Measurements from ENCODE around the gene CERK. TPM values are rescaled to one million over a fixed set of nuclear protein-coding genes. Genes with fewer than 3 reads are reported as not detected.

CERK gene
- total RNA-seq, 1 experiment from 2014 or later = 11.6 TPM

GRCh38 chr22:46712288-46712687 is 25.8 kb downstream of the CERK start:
- ChIA-PET CTCF (interaction anchor here (0.6 to 1.1 kb wide), 2 partner anchors 15 to 148 kb away, joined by 3 read pairs; no protein-coding TSS in a partner anchor), POLR2A (no interaction called here)
- H3K27ac Mint-ChIP-seq (ENCODE audit: low read depth, unreplicated experiment) = no peak overlapping the region
- intact Hi-C loops (cut with micrococcal nuclease) = no loop called here
- no peaks in the 10 kb centered on the region for H3K9me3 Mint-ChIP-seq (ENCODE audit: unreplicated experiment)
- no peak for TF ChIP-seq CTCF (IDR thresholded peaks at IDR 0.05; ENCODE audit: unreplicated experiment)
- H3K36me3 Mint-ChIP-seq (ENCODE audit: insufficient read depth, unreplicated experiment) = peaks cover 61% of the 10 kb centered on the region
- H3K4me1 Mint-ChIP-seq (ENCODE audit: insufficient read depth, unreplicated experiment) = no peaks in the 10 kb centered on the region
- no peaks in the 10 kb centered on the region for H3K27me3 Mint-ChIP-seq (ENCODE audit: insufficient read depth, unreplicated experiment)
- no TSS peak for BruUV-seq (replicated peaks)
- no peak overlapping the region for H3K4me3 Mint-ChIP-seq (ENCODE audit: unreplicated experiment)
- DNase-seq (ENCODE audit: unreplicated experiment) = no peak

- Mint-ChIP-seq H3K27me3 (ENCODE audit: insufficient read depth, unreplicated experiment) (no peaks in the 10 kb centered on the region), H3K4me1 (ENCODE audit: insufficient read depth, unreplicated experiment) (no peaks in the 10 kb centered on the region), H3K9me3 (ENCODE audit: unreplicated experiment) (no peaks in the 10 kb centered on the region), H3K27ac (ENCODE audit: low read depth, unreplicated experiment) (no peak overlapping the region), H3K4me3 (ENCODE audit: unreplicated experiment) (no peak overlapping the region), H3K36me3 (ENCODE audit: insufficient read depth, unreplicated experiment) (peaks cover 65% of the 10 kb centered on the region)
- no peak for TF ChIP-seq CTCF (IDR thresholded peaks at IDR 0.05; ENCODE audit: unreplicated experiment)
- DNase-seq (ENCODE audit: unreplicated experiment) = no peak
- ChIA-PET POLR2A (no interaction called here), CTCF (interaction anchor here (0.6 kb wide), 1 partner anchor 49 kb away, joined by 4 read pairs; no protein-coding TSS in a partner anchor)
- BruUV-seq (replicated peaks) = no TSS peak
- intact Hi-C loops (cut with micrococcal nuclease) = no loop called here
Observed at GRCh38 chr22:46710806-46711205, 27.2 kb downstream of the CERK start.

GRCh38 chr22:46708766-46709330 is 29.2 kb downstream of the CERK start:
- Mint-ChIP-seq H3K36me3 (ENCODE audit: insufficient read depth, unreplicated experiment) (peaks cover 65% of the 10 kb centered on the region), H3K27ac (ENCODE audit: low read depth, unreplicated experiment) (no peak overlapping the region), H3K9me3 (ENCODE audit: unreplicated experiment) (no peaks in the 10 kb centered on the region), H3K4me3 (ENCODE audit: unreplicated experiment) (no peak overlapping the region), H3K27me3 (ENCODE audit: insufficient read depth, unreplicated experiment) (no peaks in the 10 kb centered on the region), H3K4me1 (ENCODE audit: insufficient read depth, unreplicated experiment) (no peaks in the 10 kb centered on the region)
- BruUV-seq (replicated peaks) = no TSS peak
- DNase-seq (ENCODE audit: unreplicated experiment) = no peak
- ChIA-PET CTCF (no interaction called here), POLR2A (interaction anchor here (0.6 kb wide), 1 partner anchor 19 kb away, joined by 3 read pairs; no protein-coding TSS in a partner anchor)
- intact Hi-C loops (cut with micrococcal nuclease) = no loop called here
- TF ChIP-seq CTCF (IDR thresholded peaks at IDR 0.05; ENCODE audit: unreplicated experiment) = no peak

GRCh38 chr22:46707827-46708570 is 30.1 kb downstream of the CERK start:
- Mint-ChIP-seq H3K27me3 (ENCODE audit: insufficient read depth, unreplicated experiment) (no peaks in the 10 kb centered on the region), H3K36me3 (ENCODE audit: insufficient read depth, unreplicated experiment) (peaks cover 66% of the 10 kb centered on the region), H3K27ac (ENCODE audit: low read depth, unreplicated experiment) (no peak overlapping the region), H3K4me3 (ENCODE audit: unreplicated experiment) (no peak overlapping the region), H3K4me1 (ENCODE audit: insufficient read depth, unreplicated experiment) (no peaks in the 10 kb centered on the region), H3K9me3 (ENCODE audit: unreplicated experiment) (no peaks in the 10 kb centered on the region)
- no TSS peak for BruUV-seq (replicated peaks)
- POLR2A ChIA-PET = no interaction called here
- DNase-seq (ENCODE audit: unreplicated experiment) = no peak
- intact Hi-C loops (cut with micrococcal nuclease) = no loop called here
- CTCF ChIA-PET = no interaction called here
- no peak for TF ChIP-seq CTCF (IDR thresholded peaks at IDR 0.05; ENCODE audit: unreplicated experiment)

All from MCF 10A (cell line).